Peyer's patch (tissue), 4 donors: ENCODE measurements around the gene SVIP. TPM values are rescaled to one million over a fixed set of nuclear protein-coding genes. Genes with fewer than 3 reads are reported as not detected.

Experiments
- DNase-seq, 3 donors: peaks; one replicate each; pipeline ENCODE4 v3.0.0-alpha.2; 2017 to 2019
- H3K27ac ChIP-seq, 4 donors: fragments of 200-600 bp; sonication (generic); one replicate each; pipeline ENCODE4 v1.5.1; 2016 to 2019
- H3K27me3 ChIP-seq, 2 donors: fragments of 200-600 bp; sonication (generic); one replicate each; pipeline ENCODE4 v1.5.1; 2019
- H3K36me3 ChIP-seq, 3 donors: fragments of 200-600 bp; sonication (generic); one replicate each; pipeline ENCODE4 v1.5.1; 2016 to 2019
- H3K4me1 ChIP-seq, 4 donors: fragments of 200-600 bp; sonication (generic); one replicate each; pipeline ENCODE4 v1.5.1; 2016 to 2019
- H3K4me3 ChIP-seq, 4 donors: fragments of 200-600 bp; sonication (generic); 1 replicate in 3 of 4; 2 replicates in 1 of 4; pipeline ENCODE4 v1.5.1; 2016 to 2019; ENCODE audit warnings: mild to moderate bottlenecking in 1 of 4
- H3K9me3 ChIP-seq, 4 donors: fragments of 200-600 bp; sonication (generic); one replicate each; pipeline ENCODE4 v1.5.1; 2016 to 2019; ENCODE audit warnings: mild to moderate bottlenecking in 1 of 4
- POLR2A ChIP-seq, 2 donors: fragments of 450-650 bp; IDR thresholded peaks; one replicate each; pipeline ENCODE4 v1.5.1; 2017; ENCODE audit warnings: antibody characterized with exemption in 2 of 2, mild to moderate bottlenecking in 2 of 2, moderate library complexity in 2 of 2
- total RNA-seq, 4 donors: library from RNA; depleted of rRNA; stranded (reverse); fragments of >200 nt; gene quantifications; one replicate each; pipeline ENCODE4 v1.1.0, GENCODE V29; 2016
- TF ChIP-seq, protein P1 (sequence below), 6 experiments: fragments of 450-650 bp in 4 of 6; fragments of 200-600 bp in 2 of 6; sonication (generic) in 1 of 6; IDR thresholded peaks; one replicate each; pipeline ENCODE4 v1.5.1; 2017 to 2019; ENCODE audit warnings: antibody characterized with exemption in 6 of 6, mild to moderate bottlenecking in 3 of 6, moderate library complexity in 1 of 6

SVIP gene
- total RNA-seq, 4 donors from 2014 or later, result 9.5 to 13.4 (median 12.0) TPM

DNA sequence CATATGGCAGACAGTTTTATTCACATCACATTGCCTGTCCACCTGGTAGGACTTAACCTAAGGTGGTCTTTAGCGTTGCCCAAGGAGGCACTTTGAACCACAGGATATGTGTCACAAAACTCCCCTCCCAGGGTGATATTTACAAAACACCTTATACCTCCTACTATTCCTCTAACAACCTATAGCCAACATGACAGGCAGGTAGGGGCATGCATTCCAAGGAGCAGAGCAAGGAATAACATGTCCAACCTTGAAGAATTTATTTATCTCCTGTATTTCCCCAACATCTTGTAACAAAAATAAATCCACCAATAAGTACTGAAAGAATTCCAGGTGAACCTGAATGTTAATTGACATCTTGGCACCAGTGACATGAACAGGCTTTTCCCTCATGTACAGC lies 60.5 kb downstream of the SVIP start:
- Histone ChIP-seq H3K27me3 (no peaks in the 10 kb centered on the region), H3K9me3 (no peaks in the 10 kb centered on the region), H3K27ac (no peak overlapping the region), H3K4me3 (no peak overlapping the region), H3K36me3 (no peaks in the 10 kb centered on the region), H3K4me1 (no peaks in the 10 kb centered on the region)
- DNase-seq, result no peak
- TF ChIP-seq, protein P1, sequence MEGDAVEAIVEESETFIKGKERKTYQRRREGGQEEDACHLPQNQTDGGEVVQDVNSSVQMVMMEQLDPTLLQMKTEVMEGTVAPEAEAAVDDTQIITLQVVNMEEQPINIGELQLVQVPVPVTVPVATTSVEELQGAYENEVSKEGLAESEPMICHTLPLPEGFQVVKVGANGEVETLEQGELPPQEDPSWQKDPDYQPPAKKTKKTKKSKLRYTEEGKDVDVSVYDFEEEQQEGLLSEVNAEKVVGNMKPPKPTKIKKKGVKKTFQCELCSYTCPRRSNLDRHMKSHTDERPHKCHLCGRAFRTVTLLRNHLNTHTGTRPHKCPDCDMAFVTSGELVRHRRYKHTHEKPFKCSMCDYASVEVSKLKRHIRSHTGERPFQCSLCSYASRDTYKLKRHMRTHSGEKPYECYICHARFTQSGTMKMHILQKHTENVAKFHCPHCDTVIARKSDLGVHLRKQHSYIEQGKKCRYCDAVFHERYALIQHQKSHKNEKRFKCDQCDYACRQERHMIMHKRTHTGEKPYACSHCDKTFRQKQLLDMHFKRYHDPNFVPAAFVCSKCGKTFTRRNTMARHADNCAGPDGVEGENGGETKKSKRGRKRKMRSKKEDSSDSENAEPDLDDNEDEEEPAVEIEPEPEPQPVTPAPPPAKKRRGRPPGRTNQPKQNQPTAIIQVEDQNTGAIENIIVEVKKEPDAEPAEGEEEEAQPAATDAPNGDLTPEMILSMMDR (IDR thresholded peaks at IDR 0.05), result no peak
- TF ChIP-seq POLR2A (IDR thresholded peaks at IDR 0.05), result no peak

Other genes starting within 250 kb of the SVIP start
- gene FANCF, start 204.0 kb downstream of the SVIP start, total RNA-seq, result 10 to 100 TPM in 3 of 4 donors, 1 to 10 TPM in 1; 10.0 to 11.6 (median 11.4) TPM
- 10 to 100 TPM in 1 of 4 donors, 1 to 10 TPM in 3; 5.8 to 10.7 (median 8.7) TPM for gene GAS2, start 163.2 kb downstream of the SVIP start, total RNA-seq
- gene CCDC179, start 30.7 kb upstream of the SVIP start, total RNA-seq, result not detected